ENCODE results near the gene PSTPIP1.
"Not testable (repeated sequence)": the region's sequence is repeated elsewhere in the genome, so short reads cannot be mapped to it uniquely, and the experiment has no call there.

Gene PSTPIP1

GRCh38 chr15:76994971-76995945 lies at the start of gene PSTPIP1:
PSTPIP1 (plus strand) TSS chr15:76995126; CDS start chr15:76995574, 448 bp downstream.
- DNase-seq (ENCODE audit: low spot score), result peak; percentile 65

- DNase-seq (ENCODE audit: low spot score), result peak; percentile 17
Observed at GRCh38 chr15:76945494-76946093, 49.3 kb upstream of the PSTPIP1 start.

- no peak for DNase-seq (ENCODE audit: low spot score)
Observed at GRCh38 chr15:76947454-76947853, 47.5 kb upstream of the PSTPIP1 start.

- DNase-seq (ENCODE audit: low spot score), result no peak
Observed at GRCh38 chr15:76951220-76951619, 43.7 kb upstream of the PSTPIP1 start.

- no peak for DNase-seq (ENCODE audit: low spot score)
Observed at GRCh38 chr15:76953913-76954312, 41.0 kb upstream of the PSTPIP1 start.

- DNase-seq (ENCODE audit: low spot score), result no peak
Observed at GRCh38 chr15:76954744-76955143, 40.2 kb upstream of the PSTPIP1 start.

- DNase-seq (ENCODE audit: low spot score), result no peak
Observed at GRCh38 chr15:76961268-76962011, 33.5 kb upstream of the PSTPIP1 start.

- no peak for DNase-seq (ENCODE audit: low spot score)
Observed at GRCh38 chr15:76962337-76963013, 32.5 kb upstream of the PSTPIP1 start.

- no peak for DNase-seq (ENCODE audit: low spot score)
Observed at GRCh38 chr15:76963596-76963995, 31.3 kb upstream of the PSTPIP1 start.

GRCh38 chr15:76964157-76964556 lies 30.8 kb upstream of the PSTPIP1 start:
- DNase-seq (ENCODE audit: low spot score), result no peak

- DNase-seq (ENCODE audit: low spot score), result not testable (repeated sequence)
Observed at GRCh38 chr15:76966051-76966450, 28.9 kb upstream of the PSTPIP1 start.

GRCh38 chr15:76967067-76967466 lies 27.9 kb upstream of the PSTPIP1 start:
- DNase-seq (ENCODE audit: low spot score), result no peak

- DNase-seq (ENCODE audit: low spot score), result no peak
Observed at GRCh38 chr15:76968306-76968705, 26.6 kb upstream of the PSTPIP1 start.

- DNase-seq (ENCODE audit: low spot score), result peak; percentile 31
Observed at GRCh38 chr15:76972389-76973361, 22.3 kb upstream of the PSTPIP1 start.

GRCh38 chr15:76973362-76973743 lies 21.6 kb upstream of the PSTPIP1 start:
- DNase-seq (ENCODE audit: low spot score), result peak; percentile 49

GRCh38 chr15:76973906-76974305 lies 21.0 kb upstream of the PSTPIP1 start:
- no peak for DNase-seq (ENCODE audit: low spot score)

GRCh38 chr15:76974456-76975036 lies 20.4 kb upstream of the PSTPIP1 start:
- DNase-seq (ENCODE audit: low spot score), result no peak

GRCh38 chr15:76976141-76976540 lies 18.8 kb upstream of the PSTPIP1 start:
- DNase-seq (ENCODE audit: low spot score), result no peak

GRCh38 chr15:76976572-76977270 lies 18.2 kb upstream of the PSTPIP1 start:
- no peak for DNase-seq (ENCODE audit: low spot score)

Data from AG08396 (cell line).